Duodenal mucosa (tissue), 2 donors: ENCODE measurements around the gene C1orf141.

Source experiments
- H3K27ac ChIP-seq: one replicate; pipeline ENCODE4 v1.7.0; 2013; ENCODE audit warnings: low read depth, low read length
- H3K27me3 ChIP-seq, 2 donors: one replicate each; pipeline ENCODE4 v1.7.0; 2013; ENCODE audit warnings: low read length in 2 of 2, control low read depth in 1 of 2; ENCODE audit not compliant: insufficient read depth in 2 of 2, control insufficient read depth in 1 of 2
- H3K36me3 ChIP-seq, 2 donors: one replicate each; pipeline ENCODE4 v1.7.0; 2013; ENCODE audit warnings: low read length in 2 of 2, control low read depth in 1 of 2; ENCODE audit not compliant: insufficient read depth in 2 of 2, control insufficient read depth in 1 of 2
- H3K4me1 ChIP-seq, 2 donors: one replicate each; pipeline ENCODE4 v1.7.0; 2013; ENCODE audit warnings: low read length in 2 of 2, control low read depth in 1 of 2; ENCODE audit not compliant: insufficient read depth in 2 of 2, control insufficient read depth in 1 of 2
- H3K4me3 ChIP-seq, 2 donors: one replicate each; pipeline ENCODE4 v1.7.0; 2013; ENCODE audit warnings: low read length in 2 of 2, low read depth in 1 of 2
- H3K9ac ChIP-seq, 2 donors: one replicate each; pipeline ENCODE4 v1.7.0; 2013; ENCODE audit warnings: low read length in 2 of 2, low read depth in 1 of 2
- H3K9me3 ChIP-seq, 2 donors: one replicate each; pipeline ENCODE4 v1.7.0; 2013; ENCODE audit warnings: low read length in 2 of 2, control low read depth in 1 of 2; ENCODE audit not compliant: control insufficient read depth in 1 of 2

Gene C1orf141

DNA sequence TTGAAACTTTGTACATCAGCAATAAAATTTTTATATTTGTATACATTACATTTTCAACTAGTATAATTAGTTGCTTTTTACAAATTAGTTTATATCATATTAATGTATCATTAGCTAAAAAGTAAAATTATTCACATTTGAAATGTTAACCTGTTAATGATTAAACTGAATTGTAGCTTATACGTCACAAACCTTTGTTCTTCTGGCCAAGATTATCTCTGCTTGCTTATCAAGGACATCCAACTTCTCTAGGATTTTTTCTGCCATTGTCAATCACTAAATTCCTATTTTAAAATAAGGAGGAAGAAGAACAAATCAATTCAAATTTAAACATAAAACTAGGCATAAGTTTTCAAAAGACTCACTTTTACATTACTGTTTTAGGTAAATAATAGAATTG lies 7.8 kb downstream of the C1orf141 start:
- H3K4me3 ChIP-seq: no peak overlapping the region
- no peak overlapping the region for H3K27ac ChIP-seq
- no peaks in the 10 kb centered on the region for H3K36me3 ChIP-seq
- H3K9ac ChIP-seq: no peak overlapping the region
- no peaks in the 10 kb centered on the region for H3K9me3 ChIP-seq
- no peaks in the 10 kb centered on the region for H3K27me3 ChIP-seq
- H3K4me1 ChIP-seq: no peaks in the 10 kb centered on the region

DNA sequence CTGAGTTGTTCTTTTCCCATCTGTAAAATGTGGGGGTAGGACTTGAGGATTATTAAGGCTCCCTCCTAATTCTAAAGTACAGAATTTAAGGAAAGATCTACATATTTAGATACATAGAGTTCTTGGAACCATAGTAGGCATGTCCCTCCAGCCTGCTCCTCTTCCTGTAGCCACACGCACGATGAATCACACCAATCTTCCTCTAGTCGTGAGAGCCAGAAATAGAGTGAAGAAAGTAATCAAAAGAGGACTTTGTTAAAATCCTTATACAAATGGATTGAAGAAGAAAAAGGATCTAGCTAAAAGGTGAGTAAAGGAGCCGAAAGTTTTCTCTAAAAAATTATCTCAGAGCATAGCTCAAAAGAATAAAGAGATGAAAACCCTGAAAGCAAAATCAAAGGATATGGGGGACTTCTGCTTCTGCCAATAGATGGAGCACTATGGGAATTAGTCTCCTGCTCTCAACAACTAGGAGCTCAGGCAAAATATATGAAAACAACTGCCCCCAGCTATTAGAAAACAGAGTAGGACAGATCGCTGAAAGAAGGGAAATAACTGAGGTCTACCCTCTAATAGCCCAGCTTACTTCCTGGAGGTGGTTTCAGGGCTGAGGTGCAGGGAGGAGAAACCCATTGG lies 8.5 kb downstream of the C1orf141 start:
- Histone ChIP-seq H3K27ac (no peak overlapping the region), H3K36me3 (no peaks in the 10 kb centered on the region), H3K4me3 (no peak overlapping the region), H3K9ac (no peak overlapping the region), H3K4me1 (no peaks in the 10 kb centered on the region), H3K9me3 (no peaks in the 10 kb centered on the region), H3K27me3 (no peaks in the 10 kb centered on the region)

DNA sequence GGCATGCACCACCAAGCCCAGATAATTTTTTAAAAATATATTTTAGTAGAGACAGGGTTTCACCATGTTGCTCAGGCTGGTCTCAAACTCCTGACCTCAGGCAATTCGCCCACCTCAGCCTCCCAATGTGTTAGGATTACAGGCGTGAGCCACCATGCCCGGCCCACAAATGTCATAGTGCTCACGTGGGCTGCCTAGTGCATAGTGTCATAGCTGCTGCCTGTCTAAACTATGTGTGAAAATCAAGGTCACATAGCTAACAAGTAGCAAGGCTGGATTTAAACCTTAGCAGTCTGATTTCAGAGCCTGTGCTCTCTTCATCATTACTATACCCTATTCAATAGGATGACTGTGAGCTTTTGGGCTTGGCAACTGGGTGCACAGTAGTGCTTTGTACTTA lies 10.3 kb downstream of the C1orf141 start:
- no peaks in the 10 kb centered on the region for H3K4me1 ChIP-seq
- no peaks in the 10 kb centered on the region for H3K9me3 ChIP-seq
- H3K4me3 ChIP-seq: no peak overlapping the region
- H3K27ac ChIP-seq: no peak overlapping the region
- H3K27me3 ChIP-seq: no peaks in the 10 kb centered on the region
- no peak overlapping the region for H3K9ac ChIP-seq
- no peaks in the 10 kb centered on the region for H3K36me3 ChIP-seq

DNA sequence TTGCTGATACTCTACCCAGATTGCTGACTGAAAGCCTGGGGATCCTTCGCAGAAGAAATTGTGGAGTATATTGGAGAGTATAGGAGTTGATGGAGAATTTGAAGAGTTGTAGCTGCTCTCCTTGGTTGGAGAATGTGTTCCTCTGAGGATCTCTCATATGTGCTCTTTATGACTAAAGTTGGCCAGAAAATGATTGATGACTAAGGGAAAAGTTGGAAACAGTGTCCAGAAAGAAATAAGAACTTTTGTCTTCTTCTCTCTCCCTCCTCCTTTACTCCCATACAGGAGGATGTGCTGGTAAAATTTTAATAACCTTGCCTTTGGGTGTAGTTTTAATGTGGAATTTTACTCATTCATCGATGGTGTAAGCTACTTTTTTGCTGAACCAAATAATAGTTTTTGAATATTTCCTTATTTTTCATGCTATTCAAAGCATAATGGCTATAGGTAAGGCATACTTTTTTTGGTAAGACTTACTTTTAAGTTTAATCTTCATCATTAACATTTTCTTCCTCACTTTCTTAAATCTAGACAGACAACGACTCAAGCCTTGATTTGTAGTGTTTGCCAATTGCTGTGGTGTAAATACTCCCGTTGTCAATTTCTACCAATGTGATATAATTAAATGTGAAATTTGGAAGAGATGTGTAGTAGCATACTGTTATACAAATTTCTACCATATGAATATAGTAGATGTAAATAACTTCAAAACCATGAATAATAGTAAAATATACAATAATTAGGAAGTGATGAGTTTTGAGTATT lies 13.7 kb downstream of the C1orf141 start:
- Histone ChIP-seq H3K27me3 (no peaks in the 10 kb centered on the region), H3K9ac (no peak overlapping the region), H3K27ac (no peak overlapping the region), H3K4me1 (no peaks in the 10 kb centered on the region), H3K36me3 (no peaks in the 10 kb centered on the region), H3K9me3 (no peaks in the 10 kb centered on the region), H3K4me3 (no peak overlapping the region)

DNA sequence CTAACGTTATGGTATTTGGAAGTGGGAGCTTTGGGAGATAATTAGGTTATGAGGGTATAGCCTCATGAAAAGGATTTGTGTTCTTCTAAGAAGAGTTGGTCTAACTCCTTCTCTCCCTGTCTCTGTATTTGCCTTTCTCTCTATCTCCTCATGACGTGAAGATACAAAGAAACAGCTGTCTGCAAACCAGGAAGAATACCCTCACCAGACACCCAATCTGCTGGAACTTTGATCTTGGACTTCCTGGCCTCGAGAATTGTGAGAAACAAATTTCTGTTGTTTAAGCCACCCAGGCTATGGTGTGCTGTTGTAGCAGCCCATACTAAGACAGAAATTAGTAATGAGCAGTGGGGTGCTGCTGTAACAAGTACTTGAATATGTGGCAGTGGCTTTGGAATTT lies 16.1 kb downstream of the C1orf141 start:
- Histone ChIP-seq H3K27ac (no peak overlapping the region), H3K27me3 (no peaks in the 10 kb centered on the region), H3K9ac (no peak overlapping the region), H3K9me3 (peaks cover 0 to 7% of the 10 kb centered on the region in 2 donors), H3K4me3 (no peak overlapping the region), H3K36me3 (no peaks in the 10 kb centered on the region), H3K4me1 (no peaks in the 10 kb centered on the region)

DNA sequence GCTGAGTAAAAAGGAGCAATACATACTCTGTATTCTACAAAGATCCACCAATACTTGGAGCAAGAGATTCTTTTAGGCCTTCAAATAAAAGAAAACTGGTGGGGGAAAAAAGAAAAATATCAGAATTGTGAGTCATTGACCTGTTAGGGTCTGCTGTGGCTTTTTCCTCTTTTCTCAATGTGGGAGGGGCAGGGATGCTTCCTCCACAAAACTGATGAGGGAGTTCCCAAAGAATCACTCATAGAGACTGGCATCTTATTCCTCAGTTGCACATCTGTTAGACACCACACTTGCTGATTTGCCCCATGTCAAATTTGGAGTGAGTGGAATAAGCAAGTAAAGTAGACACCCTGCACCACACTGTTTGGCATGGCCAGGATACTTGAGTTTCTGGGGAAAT lies 16.6 kb downstream of the C1orf141 start:
- Histone ChIP-seq H3K9ac (no peak overlapping the region), H3K27me3 (no peaks in the 10 kb centered on the region), H3K4me3 (no peak overlapping the region), H3K27ac (no peak overlapping the region), H3K9me3 (peaks cover 0 to 9% of the 10 kb centered on the region in 2 donors), H3K36me3 (no peaks in the 10 kb centered on the region), H3K4me1 (no peaks in the 10 kb centered on the region)

DNA sequence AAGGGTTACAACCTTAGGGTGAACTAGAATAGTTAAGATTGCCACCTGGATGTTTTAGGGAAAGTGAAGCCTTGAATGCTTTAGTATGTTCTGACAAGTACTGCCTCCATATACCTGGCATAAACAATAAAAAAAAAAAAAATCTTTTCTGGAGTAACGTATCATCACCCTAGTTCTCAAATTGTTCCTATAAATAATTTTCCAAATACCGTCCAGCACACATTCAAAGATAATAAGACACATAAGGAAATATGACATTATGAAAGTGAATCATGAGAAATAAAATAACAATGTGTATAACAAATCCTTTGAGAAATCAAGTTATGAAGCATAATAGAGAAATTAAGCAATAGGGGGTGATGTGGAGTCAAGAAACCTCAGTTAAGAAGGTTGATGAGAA lies 20.6 kb downstream of the C1orf141 start:
- Histone ChIP-seq H3K4me1 (no peaks in the 10 kb centered on the region), H3K36me3 (no peaks in the 10 kb centered on the region), H3K27ac (no peak overlapping the region), H3K9me3 (peaks cover 0 to 9% of the 10 kb centered on the region in 2 donors), H3K27me3 (peaks cover 0 to 4% of the 10 kb centered on the region in 2 donors), H3K4me3 (no peak overlapping the region), H3K9ac (no peak overlapping the region)

DNA sequence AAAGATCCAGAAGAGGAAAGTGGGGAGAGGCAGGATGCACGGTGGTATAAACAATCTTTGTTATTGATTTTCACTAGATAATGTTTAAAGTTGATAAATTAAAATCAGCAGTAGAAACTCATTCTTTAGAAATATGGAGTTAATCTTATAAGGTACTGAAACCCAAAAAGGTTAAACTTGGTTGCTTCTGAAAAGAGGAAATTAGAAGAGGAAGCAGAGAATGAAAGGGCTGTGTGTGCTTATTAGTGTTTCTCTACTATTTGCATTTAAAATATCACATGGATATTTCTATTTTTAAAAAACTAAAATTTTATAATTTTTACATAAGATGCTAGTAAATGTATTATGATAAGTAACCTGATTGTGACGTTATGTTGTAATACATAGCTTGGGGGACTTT lies 24.4 kb downstream of the C1orf141 start:
- no peak overlapping the region for H3K4me3 ChIP-seq
- peaks cover 0 to 9% of the 10 kb centered on the region in 2 donors for H3K9me3 ChIP-seq
- H3K27ac ChIP-seq: no peak overlapping the region
- H3K4me1 ChIP-seq: no peaks in the 10 kb centered on the region
- no peaks in the 10 kb centered on the region for H3K36me3 ChIP-seq
- H3K9ac ChIP-seq: no peak overlapping the region
- peaks cover 0 to 8% of the 10 kb centered on the region in 2 donors for H3K27me3 ChIP-seq

DNA sequence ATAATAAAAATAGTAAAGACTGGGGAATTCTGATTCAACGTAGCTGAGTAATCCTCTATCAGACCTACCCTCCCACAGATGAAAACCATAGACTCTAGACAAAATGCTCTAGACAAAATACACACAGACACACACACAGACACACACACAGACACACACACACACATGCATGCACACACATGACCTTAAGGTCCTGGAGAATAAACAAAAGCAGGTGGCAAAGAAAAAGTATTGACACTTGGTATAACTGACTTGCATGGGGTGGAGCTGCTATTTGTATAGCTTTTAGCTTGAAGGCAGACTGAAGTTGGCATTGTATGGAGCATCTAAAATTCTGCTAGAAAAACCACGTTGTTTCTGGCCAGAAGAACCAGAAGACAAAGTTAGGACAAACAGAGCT lies 29.3 kb downstream of the C1orf141 start:
- H3K9ac ChIP-seq: no peak overlapping the region
- H3K36me3 ChIP-seq: no peaks in the 10 kb centered on the region
- no peaks in the 10 kb centered on the region for H3K9me3 ChIP-seq
- no peak overlapping the region for H3K27ac ChIP-seq
- peaks cover under 1 to 26% of the 10 kb centered on the region in 2 donors for H3K27me3 ChIP-seq
- H3K4me1 ChIP-seq: peaks cover 5 to 8% of the 10 kb centered on the region in 2 donors
- H3K4me3 ChIP-seq: no peak overlapping the region

DNA sequence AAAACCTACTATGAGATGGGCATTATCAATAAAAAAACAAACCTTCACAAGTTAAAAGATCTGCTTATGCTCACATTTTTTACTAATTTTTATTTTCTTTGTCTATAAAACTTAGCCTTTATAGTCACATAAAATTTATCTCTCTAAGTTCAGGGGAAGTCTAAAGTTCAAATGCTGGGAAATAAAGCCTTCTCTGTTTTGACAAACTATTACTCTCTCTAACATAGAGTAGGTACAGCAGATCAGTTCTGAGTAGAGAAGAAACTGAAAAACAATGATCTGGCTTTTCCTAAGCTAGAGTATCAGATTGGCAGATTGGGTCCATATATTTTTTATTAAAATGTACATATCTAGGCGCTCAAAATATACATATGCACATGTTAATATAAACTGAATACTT lies 31.2 kb downstream of the C1orf141 start:
- Histone ChIP-seq H3K9me3 (no peaks in the 10 kb centered on the region), H3K4me1 (peaks cover 5 to 8% of the 10 kb centered on the region in 2 donors), H3K36me3 (no peaks in the 10 kb centered on the region), H3K27me3 (peaks cover 3 to 22% of the 10 kb centered on the region in 2 donors), H3K4me3 (no peak overlapping the region), H3K9ac (no peak overlapping the region), H3K27ac (no peak overlapping the region)
